K562 (cell line): ENCODE data around the gene CTDSPL. TPM values are rescaled to one million over a fixed set of nuclear protein-coding genes. Genes with fewer than 3 reads are reported as not detected.

Experiments used
- ATAC-seq: fragments of 200-7000 bp; cut with Tn5 transposase; 3 replicates; pipeline ENCODE4 v1.9.1; 2020; ENCODE audit warnings: moderate library complexity
- BruUV-seq: library from RNA; stranded (reverse); fragments of 400-500 nt; replicated peaks from 2 replicates; lab custom pipeline; 2021; lab: Mats Ljungman, UMichigan
- CTCF ChIA-PET: fragments of 300-600 bp; formaldehyde crosslinking; extraction: SDS; loops from one replicate; lab custom pipeline; 2021; ENCODE audit warnings: low intra/inter-chr PET ratio; lab: Yijun Ruan, JAX
- POLR2A ChIA-PET: fragments of 300-600, 350-650 bp; sonication (Branson Sonifier 250); formaldehyde crosslinking; extraction: SDS; loops from one replicate; lab custom pipeline; 2021; ENCODE audit warnings: antibody characterized with exemption, inconsistent platforms; lab: Yijun Ruan, JAX
- DNase-seq, 4 experiments: peaks; one replicate each; pipeline versions ENCODE4 v3.0.0 to v3.0.0-alpha.2; 2011 to 2018; ENCODE audit warnings: low spot score in 3 of 4, mixed read lengths in 3 of 4; ENCODE audit errors: extremely low read depth in 1 of 4
- FAIRE-seq: peaks from 2 replicates; lab custom pipeline; 2011; peaks lifted over from hg19 to GRCh38; lab: Jason Lieb, UNC
- H2AFZ ChIP-seq: 2 replicates; pipeline ENCODE4 v1.6.0; 2011; ENCODE audit warnings: low read depth, low read length, control low read depth, inconsistent platforms
- H3K27ac ChIP-seq: fragments of 200-600 bp; 3 replicates; pipeline ENCODE4 v1.8.0; 2011; ENCODE audit warnings: low read depth, mild to moderate bottlenecking, control low read depth, inconsistent platforms, low read length, moderate library complexity, mixed read lengths; ENCODE audit errors: extremely low read depth
- H3K27me3 ChIP-seq, 2 experiments: fragments of 300-600 bp in 1 of 2; 2 replicates in 1 of 2; 3 replicates in 1 of 2; pipeline versions ENCODE4 v1.6.0 to v1.8.0; 2011; ENCODE audit warnings: inconsistent platforms in 2 of 2, low read length in 2 of 2, mild to moderate bottlenecking in 1 of 2, mixed read lengths in 1 of 2, moderate library complexity in 1 of 2; ENCODE audit not compliant: control insufficient read depth in 2 of 2, insufficient read depth in 2 of 2
- H3K36me3 ChIP-seq: fragments of 300-600 bp; 3 replicates; pipeline ENCODE4 v1.8.0; 2011; ENCODE audit warnings: mild to moderate bottlenecking, low read length, inconsistent platforms; ENCODE audit not compliant: control insufficient read depth, insufficient read depth
- H3K4me1 ChIP-seq, 2 experiments: fragments of 200-600 bp in 1 of 2; replicated peaks in 1 of 2; 2 replicates in 1 of 2; 3 replicates in 1 of 2; pipeline versions ENCODE4 v1.5.1 to v1.8.0; 2011; ENCODE audit warnings: inconsistent platforms in 2 of 2, low read length in 2 of 2, mild to moderate bottlenecking in 1 of 2, mixed read lengths in 1 of 2, moderate library complexity in 1 of 2; ENCODE audit not compliant: control insufficient read depth in 2 of 2, insufficient read depth in 2 of 2
- H3K4me2 ChIP-seq: 2 replicates; pipeline ENCODE4 v1.6.1; 2011; ENCODE audit warnings: low read length, control low read depth, inconsistent platforms, mixed read lengths; ENCODE audit not compliant: insufficient read depth
- H3K4me3 ChIP-seq: fragments of 200-600 bp; sonication (generic), shearing (Covaris generic); 2 replicates; pipeline ENCODE4 v1.5.1; 2016; ENCODE audit warnings: control low read depth, inconsistent platforms
- H3K79me2 ChIP-seq: fragments of 200-600 bp; 3 replicates; pipeline ENCODE4 v1.8.0; 2011; ENCODE audit warnings: low read length, inconsistent platforms; ENCODE audit not compliant: control insufficient read depth, insufficient read depth
- H3K9ac ChIP-seq, 2 experiments: 2 replicates each; pipeline versions ENCODE4 v1.6.0 to v1.6.1; 2011; ENCODE audit warnings: low read depth in 2 of 2, low read length in 2 of 2, control low read depth in 1 of 2, inconsistent platforms in 1 of 2, mild to moderate bottlenecking in 1 of 2, mixed read lengths in 1 of 2; ENCODE audit not compliant: insufficient read depth in 1 of 2
- H3K9me1 ChIP-seq: one replicate; pipeline ENCODE4 v1.6.0; 2011; ENCODE audit warnings: inconsistent platforms, mild to moderate bottlenecking, low read length, moderate library complexity; ENCODE audit not compliant: control insufficient read depth, insufficient read depth
- H3K9me3 ChIP-seq: replicated peaks from 2 replicates; pipeline ENCODE4 v1.5.1; 2011; ENCODE audit warnings: low read depth, low read length, inconsistent platforms; ENCODE audit not compliant: control insufficient read depth, insufficient read depth
- H4K20me1 ChIP-seq: replicated peaks from 2 replicates; pipeline ENCODE4 v1.6.1; 2011; ENCODE audit warnings: low read length, inconsistent platforms, mixed read lengths; ENCODE audit not compliant: control insufficient read depth, insufficient read depth
- C11orf30 ChIP-seq: fragments of 450-650 bp; IDR thresholded peaks from 2 replicates; pipeline ENCODE4 v1.6.1; 2016; ENCODE audit warnings: low read depth, mild to moderate bottlenecking
- CHD1 ChIP-seq: fragments of 200-600 bp; sonication (generic); IDR thresholded peaks from one replicate; pipeline ENCODE4 v1.6.1; 2012; ENCODE audit warnings: mild to moderate bottlenecking, moderate library complexity, low read length, inconsistent platforms
- FOXP1 ChIP-seq: sonication (generic); formaldehyde crosslinking; IDR thresholded peaks from 2 replicates; pipeline ENCODE4 v1.8.0; 2022; ENCODE audit warnings: mild to moderate bottlenecking, missing genetic modification reagents
- ILK ChIP-seq: fragments of 450-650 bp; IDR thresholded peaks from 2 replicates; pipeline ENCODE4 v1.6.1; 2016; ENCODE audit warnings: missing genetic modification characterization, low read depth, mild to moderate bottlenecking, missing compliant biosample characterization, moderate library complexity, borderline replicate concordance
- KAT8 ChIP-seq: fragments of 450-650 bp; IDR thresholded peaks from 2 replicates; pipeline ENCODE4 v1.6.1; 2016; ENCODE audit warnings: low read depth, mild to moderate bottlenecking
- KLF13 ChIP-seq: fragments of 450-650 bp; IDR thresholded peaks from 2 replicates; pipeline ENCODE4 v1.6.1; 2016; ENCODE audit warnings: missing genetic modification characterization, low read depth, mild to moderate bottlenecking, missing compliant biosample characterization, moderate library complexity, borderline replicate concordance
- MED1 ChIP-seq: sonication (generic); formaldehyde crosslinking; IDR thresholded peaks from 2 replicates; pipeline ENCODE4 v1.8.1; 2023; ENCODE audit warnings: missing genetic modification reagents, borderline replicate concordance
- NFE2L1 ChIP-seq: fragments of 450-650 bp; IDR thresholded peaks from 2 replicates; pipeline ENCODE4 v1.6.1; 2016; ENCODE audit warnings: missing genetic modification characterization, low read depth, mild to moderate bottlenecking, missing compliant biosample characterization, moderate library complexity, borderline replicate concordance
- RHOXF2B ChIP-seq: fragments of 250-450 bp; sonication (Bioruptor Pico); conservative IDR thresholded peaks from 2 replicates; pipeline ENCODE4 v1.5.1; 2021
- ZFP36 ChIP-seq: fragments of 150-350 bp; IDR thresholded peaks from 2 replicates; pipeline ENCODE4 v1.6.1; 2018; ENCODE audit warnings: low read length, low read depth; ENCODE audit not compliant: partially characterized antibody
- ZNF23 ChIP-seq: fragments of 250-450 bp; sonication (Bioruptor Pico); IDR thresholded peaks from 2 replicates; pipeline ENCODE4 v1.4.0; 2020; ENCODE audit warnings: mild to moderate bottlenecking
- ZNF316 ChIP-seq: fragments of 450-650 bp; IDR thresholded peaks from 2 replicates; pipeline ENCODE4 v1.6.1; 2016
- ZNF583 ChIP-seq: fragments of 250-450 bp; sonication (Bioruptor Pico); IDR thresholded peaks from 2 replicates; pipeline ENCODE4 v1.4.0; 2020
- ZNF699 ChIP-seq: fragments of 250-450 bp; sonication (Bioruptor Pico); IDR thresholded peaks from 2 replicates; pipeline ENCODE4 v1.8.0; 2021; ENCODE audit warnings: mild to moderate bottlenecking, moderate library complexity; ENCODE audit not compliant: insufficient replicate concordance
- ZNF766 ChIP-seq: fragments of 200-800 bp; sonication (Bioruptor generic); conservative IDR thresholded peaks from 2 replicates; pipeline ENCODE4 v1.6.1; 2016; ENCODE audit warnings: missing genetic modification characterization, missing compliant biosample characterization
- WGBS: fragments of 100-300 bp; shearing (Covaris generic); methylation state at CpG from one replicate; pipeline ENCODE4 v1.1.6; 2016; ENCODE audit warnings: low coverage, mixed read lengths; ENCODE audit not compliant: insufficient coverage; ENCODE audit errors: missing lambda C conversion rate; 5-methylcytosine and 5-hydroxymethylcytosine counted together
- in situ Hi-C: fragments of 300-500 bp; cut with MboI; formaldehyde crosslinking; loops from 4 replicates; pipeline ENCODE4 v1.15.0; 2018; ENCODE audit warnings: inconsistent platforms, mixed read lengths
- intact Hi-C: fragments of 100-400 bp; cut with micrococcal nuclease; formaldehyde crosslinking; loops from 2 replicates; pipeline ENCODE4 v1.14.2; 2022
- polyA plus RNA-seq, 8 experiments: library from polyadenylated mRNA; depleted of rRNA in 4 of 8; stranded (reverse) in 5 of 8; unstranded in 3 of 8; fragments of >200 nt; fragmentation: Nextera tagmentation in 2 of 8; fragmentation: Illumina TruSeq in 1 of 8; extraction: Ambion mirVana in 2 of 8; extraction: Trizol in 1 of 8; gene quantifications; 2 replicates each; pipeline versions ENCODE4 v1.2.1 to v1.2.3, GENCODE V29; 2011 to 2014; ENCODE audit warnings: inconsistent platforms in 1 of 8, missing spikeins in 1 of 8
- total RNA-seq, 7 experiments: library from RNA; depleted of rRNA in 6 of 7; stranded (reverse); fragments of >200 nt in 6 of 7; fragmentation: Illumina TruSeq in 2 of 7; extraction: Trizol in 2 of 7; gene quantifications; 2 replicates each; pipeline versions ENCODE4 v1.2.1 to v1.2.3, GENCODE V29; 2011 to 2021; ENCODE audit warnings: low replicate concordance in 1 of 7
- TF ChIP-seq, protein P1 (sequence below): fragments of 450-650 bp; IDR thresholded peaks from 2 replicates; pipeline ENCODE4 v1.6.1; 2016; ENCODE audit warnings: low read depth, mild to moderate bottlenecking, moderate library complexity
- TF ChIP-seq, protein P2 (sequence below): IDR thresholded peaks from 3 replicates; pipeline ENCODE4 v1.6.1; 2011; ENCODE audit warnings: borderline replicate concordance, mild to moderate bottlenecking, moderate library complexity; ENCODE audit not compliant: insufficient read length; ENCODE audit errors: extremely low read depth

The CTDSPL gene
- total and polyA plus RNA-seq, 9 of the 15 experiments (the other 6 are each of a cell fraction or from before 2014, with no cell fraction given): 5.1 to 19.3 (median 11.3) TPM

DNA sequence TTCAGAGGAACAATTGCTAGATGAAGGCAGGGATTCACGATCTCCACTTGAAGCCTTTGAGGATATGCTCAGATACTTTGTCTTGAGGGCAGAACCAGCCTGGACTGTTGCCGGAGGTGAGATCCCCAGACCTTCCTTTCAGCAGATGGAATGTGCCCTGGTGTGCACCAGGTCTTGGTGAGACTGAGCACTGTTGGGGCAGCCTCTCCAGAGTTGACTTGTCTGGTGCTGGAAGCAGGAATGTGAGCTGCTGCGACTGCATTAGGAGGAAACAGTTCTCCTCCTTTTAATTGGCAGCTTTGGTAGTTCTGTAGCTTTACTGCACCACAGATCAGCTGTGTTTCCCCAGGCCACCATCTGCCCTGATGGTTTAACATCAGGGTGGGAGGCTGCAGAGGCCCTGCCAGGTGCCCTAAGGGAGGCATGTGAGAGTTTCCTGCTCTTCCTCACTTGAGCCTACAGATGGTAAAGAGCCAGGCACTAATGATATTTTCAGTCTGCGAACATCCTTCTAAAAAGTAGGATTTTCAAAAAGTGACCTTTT lies 58.5 kb downstream of the CTDSPL start (continued):
- TF ChIP-seq KLF13 (tag): no peak
- TF ChIP-seq C11orf30: no peak
- no peak for TF ChIP-seq ZNF583 (CRISPR knock-in tag)

DNA sequence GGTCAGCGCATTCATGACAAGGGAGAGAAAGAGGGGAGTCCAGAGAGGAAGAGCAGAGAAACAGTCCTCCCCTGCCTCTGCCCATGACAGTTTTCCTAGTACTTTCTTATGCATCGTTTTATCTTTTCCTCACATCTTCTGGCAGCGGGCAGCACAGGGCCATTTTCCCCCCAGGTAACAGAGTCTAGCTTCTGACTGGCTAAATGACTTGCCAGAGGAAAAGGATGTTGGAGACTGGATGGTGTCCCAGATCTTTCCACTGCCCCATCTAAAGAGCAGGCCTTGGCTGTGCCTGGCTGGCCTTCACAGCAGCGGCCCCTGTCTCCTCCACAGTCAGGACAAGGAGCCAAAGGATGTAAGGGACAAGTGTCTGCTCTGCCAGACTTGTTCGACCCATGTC lies 59.3 kb downstream of the CTDSPL start:
- Histone ChIP-seq H3K27me3 (peaks cover 0 to 20% of the 10 kb centered on the region in 2 experiments; a peak in 3 of 5 replicates), H3K79me2 (no peaks in the 10 kb centered on the region), H3K4me2 (no peak overlapping the region), H4K20me1 (0 out of 2 replicates have a peak, but pooled peaks cover 3% of the 10 kb centered on the region), H3K9me1 (no peaks in the 10 kb centered on the region), H3K9ac (no peak overlapping the region), H3K9me3 (no peaks in the 10 kb centered on the region), H3K27ac (no peak overlapping the region), H2AFZ (no peak overlapping the region), H3K36me3 (no peaks in the 10 kb centered on the region), H3K4me3 (no peak overlapping the region), H3K4me1 (peaks cover 0 to 8% of the 10 kb centered on the region in 2 experiments; a peak in 2 of 5 replicates)
- 16% methylated on average over 5 of the region's 5 CpGs for WGBS
- DNase-seq: no peak
- ATAC-seq: no peak
- ChIA-PET POLR2A (no interaction called here), CTCF (no interaction called here)
- BruUV-seq: no TSS peak
- no peak for FAIRE-seq
- intact Hi-C loops (no loop called here), in situ Hi-C loops (no loop called here)
- TF ChIP-seq CHD1 (no peak), ILK (tag) (no peak), KAT8 (no peak), RHOXF2B (CRISPR knock-in tag) (no peak), ZNF23 (CRISPR knock-in tag) (no peak), ZNF766 (CRISPR knock-in tag) (no peak), FOXP1 (CRISPR knock-in tag) (no peak), ZNF316 (no peak), ZFP36 (no peak), MED1 (no peak), ZNF699 (CRISPR knock-in tag) (no peak), NFE2L1 (tag) (no peak)
- TF ChIP-seq, protein P1, sequence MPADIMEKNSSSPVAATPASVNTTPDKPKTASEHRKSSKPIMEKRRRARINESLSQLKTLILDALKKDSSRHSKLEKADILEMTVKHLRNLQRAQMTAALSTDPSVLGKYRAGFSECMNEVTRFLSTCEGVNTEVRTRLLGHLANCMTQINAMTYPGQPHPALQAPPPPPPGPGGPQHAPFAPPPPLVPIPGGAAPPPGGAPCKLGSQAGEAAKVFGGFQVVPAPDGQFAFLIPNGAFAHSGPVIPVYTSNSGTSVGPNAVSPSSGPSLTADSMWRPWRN: no peak
- TF ChIP-seq, protein P2, sequence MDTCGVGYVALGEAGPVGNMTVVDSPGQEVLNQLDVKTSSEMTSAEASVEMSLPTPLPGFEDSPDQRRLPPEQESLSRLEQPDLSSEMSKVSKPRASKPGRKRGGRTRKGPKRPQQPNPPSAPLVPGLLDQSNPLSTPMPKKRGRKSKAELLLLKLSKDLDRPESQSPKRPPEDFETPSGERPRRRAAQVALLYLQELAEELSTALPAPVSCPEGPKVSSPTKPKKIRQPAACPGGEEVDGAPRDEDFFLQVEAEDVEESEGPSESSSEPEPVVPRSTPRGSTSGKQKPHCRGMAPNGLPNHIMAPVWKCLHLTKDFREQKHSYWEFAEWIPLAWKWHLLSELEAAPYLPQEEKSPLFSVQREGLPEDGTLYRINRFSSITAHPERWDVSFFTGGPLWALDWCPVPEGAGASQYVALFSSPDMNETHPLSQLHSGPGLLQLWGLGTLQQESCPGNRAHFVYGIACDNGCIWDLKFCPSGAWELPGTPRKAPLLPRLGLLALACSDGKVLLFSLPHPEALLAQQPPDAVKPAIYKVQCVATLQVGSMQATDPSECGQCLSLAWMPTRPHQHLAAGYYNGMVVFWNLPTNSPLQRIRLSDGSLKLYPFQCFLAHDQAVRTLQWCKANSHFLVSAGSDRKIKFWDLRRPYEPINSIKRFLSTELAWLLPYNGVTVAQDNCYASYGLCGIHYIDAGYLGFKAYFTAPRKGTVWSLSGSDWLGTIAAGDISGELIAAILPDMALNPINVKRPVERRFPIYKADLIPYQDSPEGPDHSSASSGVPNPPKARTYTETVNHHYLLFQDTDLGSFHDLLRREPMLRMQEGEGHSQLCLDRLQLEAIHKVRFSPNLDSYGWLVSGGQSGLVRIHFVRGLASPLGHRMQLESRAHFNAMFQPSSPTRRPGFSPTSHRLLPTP: no peak
